ENCODE results near the gene SRPK2.
"Not testable (repeated sequence)": the region's sequence is repeated elsewhere in the genome, so short reads cannot be mapped to it uniquely, and the experiment has no call there.

SRPK2 gene

GRCh38 chr7:105388356-105389087 is at the start of gene SRPK2:
SRPK2 (minus strand) TSS chr7:105388921.
- no peak for DNase-seq

- no peak for DNase-seq
Observed at GRCh38 chr7:105438254-105438653, 49.5 kb upstream of the SRPK2 start.

DNA sequence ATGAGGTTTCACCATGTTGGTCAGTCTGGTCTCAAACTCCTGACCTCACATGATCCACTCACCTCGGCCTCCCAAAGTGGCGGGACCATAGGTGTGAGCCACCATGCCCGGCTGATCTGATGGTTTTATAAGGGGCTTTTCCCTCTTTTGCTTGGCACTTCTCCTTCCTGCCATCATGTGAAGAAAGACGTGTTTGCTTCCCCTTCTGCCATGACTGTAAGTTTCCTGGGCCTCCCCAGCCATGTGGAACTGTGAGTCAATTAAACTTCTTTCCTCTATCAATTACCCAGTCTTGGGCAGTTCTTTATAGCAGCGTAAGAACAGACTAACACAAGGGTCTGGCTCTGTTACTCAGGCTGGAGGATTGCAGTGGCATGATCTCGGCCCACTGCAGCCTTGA is 48.6 kb upstream of the SRPK2 start:
- DNase-seq: not testable (repeated sequence)

- DNase-seq: no peak
Observed at GRCh38 chr7:105429746-105430612, 41.3 kb upstream of the SRPK2 start.

DNA sequence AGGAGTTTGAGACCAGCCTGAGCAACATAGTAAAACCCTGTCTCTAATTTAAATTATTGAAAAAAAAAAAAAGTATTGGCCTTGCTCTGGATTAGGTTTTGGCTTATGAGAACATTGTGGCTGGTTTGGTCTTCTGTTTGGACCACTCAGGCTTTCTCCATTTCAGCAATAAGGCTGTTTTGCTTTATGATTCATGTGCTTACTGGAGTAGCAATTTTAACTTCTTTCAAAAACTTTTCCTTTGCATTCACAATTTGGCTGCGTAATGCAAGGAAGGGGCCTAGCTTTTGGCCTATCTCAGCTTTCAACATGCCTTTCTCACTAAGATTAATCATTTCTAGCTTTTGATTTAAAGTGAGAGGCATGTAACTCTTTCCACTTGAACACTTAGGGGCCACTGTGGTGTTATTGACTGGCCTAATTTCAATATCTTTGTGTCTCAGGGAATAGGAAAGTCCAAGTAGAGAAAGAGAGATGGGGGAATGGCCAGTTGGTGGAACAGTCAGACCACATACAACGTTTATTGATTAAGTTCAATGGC is 38.0 kb upstream of the SRPK2 start:
- DNase-seq: no peak

DNA sequence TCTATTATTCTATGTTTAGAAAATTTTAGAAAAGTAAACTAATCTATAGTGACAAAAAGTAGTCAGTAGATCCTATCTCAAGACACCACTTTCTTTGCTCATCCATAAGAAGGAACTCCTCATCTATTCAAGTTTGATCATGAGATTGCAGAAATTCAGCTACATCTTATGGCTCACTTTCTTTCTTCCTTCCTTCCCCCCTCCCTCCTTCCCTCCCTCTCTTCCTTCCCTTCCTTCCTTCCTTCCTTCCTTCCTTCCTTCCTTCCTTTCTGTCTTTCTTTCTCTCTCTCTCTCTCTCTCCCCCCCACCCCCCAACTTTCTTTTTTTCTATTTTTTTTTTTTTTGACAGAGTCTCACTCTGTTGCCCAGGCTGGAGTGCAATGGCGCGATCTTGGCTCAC is 35.3 kb upstream of the SRPK2 start:
- DNase-seq: no peak

DNA sequence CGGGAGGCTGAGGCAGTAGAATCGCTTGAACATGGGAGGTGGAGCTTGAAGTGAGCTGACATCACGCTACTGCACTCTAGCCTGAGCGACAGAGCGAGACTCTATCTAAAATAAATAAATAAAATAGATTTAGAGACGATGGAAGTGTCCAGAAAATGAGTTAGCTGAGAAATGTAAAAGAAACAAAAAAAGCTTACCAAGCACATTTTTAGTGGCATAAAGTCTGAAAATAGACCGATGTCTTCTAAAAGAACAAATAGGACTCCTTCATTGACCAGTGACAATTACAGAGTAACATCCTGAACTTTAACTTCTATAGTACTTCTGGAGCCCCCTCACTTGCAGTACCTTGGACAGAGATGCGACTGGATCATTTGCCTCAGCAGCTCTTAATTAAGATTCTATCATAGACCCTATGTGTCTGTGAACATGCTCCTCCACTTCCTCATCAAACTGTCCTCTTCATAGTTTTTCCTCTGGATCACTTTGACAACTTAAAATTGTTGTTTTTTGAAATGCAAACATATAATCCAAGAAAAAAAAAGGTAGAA is 25.2 kb upstream of the SRPK2 start:
- DNase-seq: no peak

- not testable (repeated sequence) for DNase-seq
Observed at GRCh38 chr7:105410774-105411173, 22.1 kb upstream of the SRPK2 start.

- DNase-seq: not testable (repeated sequence)
Observed at GRCh38 chr7:105409775-105410174, 21.1 kb upstream of the SRPK2 start.

DNA sequence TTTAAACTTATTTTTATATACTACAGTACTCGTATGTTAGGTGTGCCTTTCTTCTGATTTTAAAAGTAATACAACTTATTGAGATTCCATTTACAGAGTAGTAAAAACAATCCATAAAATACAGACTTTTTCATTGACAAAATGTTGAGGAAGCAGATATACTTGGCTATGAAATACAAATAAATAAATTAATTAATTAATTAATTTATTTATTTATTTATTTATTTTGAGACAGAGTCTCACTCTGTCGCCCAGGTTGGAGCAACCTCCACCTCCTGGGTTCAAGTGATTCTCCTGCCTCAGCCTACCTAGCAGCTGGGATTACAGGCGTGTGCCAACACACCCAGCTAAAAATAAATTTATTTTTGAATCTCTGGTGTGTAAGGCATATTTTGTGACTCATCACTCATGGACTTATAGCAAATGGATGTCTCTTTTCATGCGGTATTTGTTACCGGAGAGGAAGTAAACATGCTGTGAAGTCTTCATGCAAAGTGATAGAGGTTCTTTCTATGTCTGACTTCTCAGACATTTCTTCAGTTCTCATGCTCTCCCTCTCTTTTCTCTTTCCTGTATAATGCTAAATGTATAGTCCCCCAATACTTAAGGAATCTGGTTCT is 20.2 kb upstream of the SRPK2 start:
- no peak for DNase-seq

DNA sequence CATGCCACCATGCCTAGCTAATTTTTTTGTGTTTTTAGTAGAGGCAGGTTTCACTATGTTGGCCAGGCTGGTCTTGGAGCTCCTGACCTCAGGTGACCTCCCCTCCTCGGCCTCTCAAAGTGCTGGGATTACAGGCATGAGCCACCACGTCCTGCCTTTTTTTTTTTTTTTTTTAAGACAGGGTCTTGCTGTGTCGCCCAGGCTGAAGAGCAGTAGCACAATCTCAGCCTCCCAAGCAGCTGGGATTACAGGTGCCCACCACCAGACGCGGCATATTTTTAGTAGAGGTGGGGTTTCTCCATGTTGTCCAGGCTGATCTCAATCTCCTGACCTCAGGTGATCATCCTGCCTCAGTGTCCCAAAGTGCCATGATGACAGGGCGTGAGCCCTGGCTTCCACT is 14.4 kb upstream of the SRPK2 start:
- no peak for DNase-seq

DNA sequence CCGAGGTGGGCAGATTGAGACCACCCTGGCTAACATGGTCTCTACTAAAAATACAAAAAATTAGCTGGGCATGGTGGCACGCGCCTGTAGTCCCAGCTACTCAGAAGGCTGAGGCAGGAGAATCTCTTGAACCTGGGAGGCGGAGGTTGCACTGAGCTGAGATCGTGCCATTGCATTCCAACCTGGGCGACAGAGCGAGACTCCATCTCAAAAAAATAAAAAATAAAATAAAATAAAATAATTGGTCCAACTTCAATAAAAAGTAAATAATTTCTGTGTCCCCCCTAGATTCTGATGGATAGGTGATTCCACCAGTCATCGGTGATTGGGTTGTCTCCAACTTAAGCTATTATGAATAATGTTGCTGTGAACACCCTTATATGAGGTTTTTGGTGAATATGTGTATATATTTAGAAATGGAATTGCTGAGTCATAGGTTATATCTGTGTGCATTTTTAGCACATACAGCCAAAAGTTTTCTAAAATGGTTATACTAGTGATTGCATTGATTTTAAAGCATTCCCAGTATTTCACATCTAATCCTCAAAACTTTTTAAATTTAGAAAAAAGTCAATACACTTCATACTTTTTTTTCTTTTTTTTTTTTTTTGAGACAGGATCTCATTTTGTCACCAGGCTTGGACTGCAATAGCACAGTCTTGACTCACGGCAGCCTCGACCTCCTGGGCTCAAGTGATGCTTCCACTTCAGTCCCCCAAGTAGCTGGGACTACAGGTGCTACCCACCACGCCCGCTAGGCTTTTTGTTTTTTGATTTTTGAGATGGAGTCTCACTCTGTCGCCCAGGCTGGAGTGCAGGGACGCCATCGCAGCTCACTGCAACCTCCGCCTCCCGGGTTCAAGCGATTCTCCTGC is 13.7 kb upstream of the SRPK2 start:
- no peak for DNase-seq

GRCh38 chr7:105399043-105399725 is 10.5 kb upstream of the SRPK2 start:
- no peak for DNase-seq

- no peak for DNase-seq
Observed at GRCh38 chr7:105396566-105396965, 7.8 kb upstream of the SRPK2 start.

- no peak for DNase-seq
Observed at GRCh38 chr7:105391429-105391828, 2.7 kb upstream of the SRPK2 start.

- no peak for DNase-seq
Observed at GRCh38 chr7:105389889-105390288, 1.2 kb upstream of the SRPK2 start.

- no peak for DNase-seq
Observed at GRCh38 chr7:105389088-105389650, 448 bp upstream of the SRPK2 start.

GRCh38 chr7:105387508-105388355 is 989 bp downstream of the SRPK2 start:
- no peak for DNase-seq

DNA sequence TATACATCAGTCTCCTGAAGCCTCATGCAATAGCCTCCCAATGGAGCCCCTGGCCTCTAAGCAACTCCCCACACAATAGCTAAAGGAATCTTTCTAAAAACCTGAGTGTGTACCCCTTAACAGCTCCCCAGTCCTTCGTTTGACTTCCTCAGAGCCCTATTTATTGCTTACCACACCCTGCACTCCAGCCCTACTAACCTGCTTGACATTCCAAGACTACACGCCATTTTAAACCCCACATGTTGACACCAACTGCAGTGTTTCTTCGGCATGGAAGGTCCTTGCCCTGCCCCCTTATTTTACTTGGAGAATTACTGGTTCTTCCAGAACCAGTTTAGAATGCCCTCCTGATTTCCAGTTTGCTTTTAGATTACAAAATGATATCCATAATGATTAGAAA is 10.8 kb downstream of the SRPK2 start:
- DNase-seq: no peak

DNA sequence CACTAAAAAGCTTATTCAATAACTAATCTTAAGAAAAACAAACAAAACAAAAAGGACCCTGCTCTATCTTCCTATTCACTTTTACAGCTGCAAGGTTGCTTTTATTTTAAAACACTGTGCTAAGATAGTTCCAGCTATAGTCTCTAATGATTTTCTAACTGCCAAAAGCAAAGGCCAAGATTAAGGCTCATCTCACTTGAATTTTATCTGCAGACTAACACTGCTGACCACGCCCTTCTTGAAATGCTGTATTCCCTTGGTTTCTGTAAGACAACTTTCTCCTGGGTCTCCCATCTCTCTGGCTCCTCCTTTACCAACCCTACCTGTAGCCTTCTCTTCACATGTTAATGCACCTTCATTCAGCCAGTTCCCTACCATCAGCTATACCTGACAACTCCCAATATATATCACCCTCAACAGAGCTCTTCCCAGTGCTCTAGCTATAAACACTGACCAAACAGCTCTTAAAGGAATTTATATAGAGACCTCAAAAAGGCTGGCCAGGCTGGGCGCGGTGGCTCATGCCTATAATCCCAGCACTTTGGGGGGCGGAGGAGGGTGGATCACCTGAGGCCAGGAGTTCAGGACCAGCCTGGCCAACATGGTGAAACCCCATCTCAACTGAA is 11.7 kb downstream of the SRPK2 start:
- DNase-seq: no peak

Measured in GOT3 (cell line).